HUES48 (cell line): Measurements from ENCODE around the gene ANKRD55.
"Not testable (repeated sequence)": the region's sequence is repeated elsewhere in the genome, so short reads cannot be mapped to it uniquely, and the experiment has no call there.

Experiments
- H3K27ac ChIP-seq: one replicate; pipeline ENCODE4 v1.7.0; 2013; ENCODE audit warnings: low read depth, low read length, inconsistent platforms
- H3K27me3 ChIP-seq: 2 replicates; pipeline ENCODE4 v1.6.1; 2013; ENCODE audit warnings: mild to moderate bottlenecking, low read length; ENCODE audit not compliant: control insufficient read depth, insufficient read depth
- H3K36me3 ChIP-seq: 2 replicates; pipeline ENCODE4 v1.6.1; 2013; ENCODE audit warnings: low read length; ENCODE audit not compliant: control insufficient read depth, insufficient read depth
- H3K4me1 ChIP-seq: 2 replicates; pipeline ENCODE4 v1.6.1; 2013; ENCODE audit warnings: mild to moderate bottlenecking, low read length; ENCODE audit not compliant: control insufficient read depth, insufficient read depth
- H3K4me3 ChIP-seq: 2 replicates; pipeline ENCODE4 v1.5.1; 2013; ENCODE audit warnings: mild to moderate bottlenecking, low read depth, low read length
- H3K9ac ChIP-seq: 2 replicates; pipeline ENCODE4 v1.6.1; 2013; ENCODE audit warnings: mild to moderate bottlenecking, low read depth, low read length, moderate library complexity
- H3K9me3 ChIP-seq: 2 replicates; pipeline ENCODE4 v1.6.1; 2013; ENCODE audit warnings: low read length; ENCODE audit not compliant: control insufficient read depth, insufficient read depth

ANKRD55 gene

GRCh38 chr5:56143373-56143714 is 89.8 kb downstream of the ANKRD55 start:
- no peaks in the 10 kb centered on the region for H3K36me3 ChIP-seq
- H3K27me3 ChIP-seq, result no peaks in the 10 kb centered on the region
- H3K9ac ChIP-seq, result no peak overlapping the region
- H3K4me1 ChIP-seq, result no peaks in the 10 kb centered on the region
- no peak overlapping the region for H3K4me3 ChIP-seq
- no peak overlapping the region for H3K27ac ChIP-seq
- H3K9me3 ChIP-seq, result no peaks in the 10 kb centered on the region

GRCh38 chr5:56142614-56143372 is 90.3 kb downstream of the ANKRD55 start:
- H3K36me3 ChIP-seq, result no peaks in the 10 kb centered on the region
- H3K9me3 ChIP-seq, result no peaks in the 10 kb centered on the region
- H3K4me1 ChIP-seq, result no peaks in the 10 kb centered on the region
- no peak overlapping the region for H3K27ac ChIP-seq
- H3K27me3 ChIP-seq, result no peaks in the 10 kb centered on the region
- H3K4me3 ChIP-seq, result no peak overlapping the region
- H3K9ac ChIP-seq, result no peak overlapping the region

GRCh38 chr5:56142233-56142613 is 90.9 kb downstream of the ANKRD55 start:
- Histone ChIP-seq H3K9ac (no peak overlapping the region), H3K9me3 (no peaks in the 10 kb centered on the region), H3K4me1 (no peaks in the 10 kb centered on the region), H3K4me3 (no peak overlapping the region), H3K27me3 (no peaks in the 10 kb centered on the region), H3K36me3 (no peaks in the 10 kb centered on the region), H3K27ac (no peak overlapping the region)

GRCh38 chr5:56140073-56140472 is 93.1 kb downstream of the ANKRD55 start:
- no peak overlapping the region for H3K27ac ChIP-seq
- no peaks in the 10 kb centered on the region for H3K4me1 ChIP-seq
- H3K4me3 ChIP-seq, result no peak overlapping the region
- H3K36me3 ChIP-seq, result no peaks in the 10 kb centered on the region
- H3K9me3 ChIP-seq, result no peaks in the 10 kb centered on the region
- H3K9ac ChIP-seq, result no peak overlapping the region
- no peaks in the 10 kb centered on the region for H3K27me3 ChIP-seq

GRCh38 chr5:56130664-56131063 is 102.5 kb downstream of the ANKRD55 start:
- H3K9me3 ChIP-seq, result no peaks in the 10 kb centered on the region
- H3K9ac ChIP-seq, result no peak overlapping the region
- H3K36me3 ChIP-seq, result no peaks in the 10 kb centered on the region
- H3K27me3 ChIP-seq, result no peaks in the 10 kb centered on the region
- no peaks in the 10 kb centered on the region for H3K4me1 ChIP-seq
- H3K27ac ChIP-seq, result no peak overlapping the region
- H3K4me3 ChIP-seq, result no peak overlapping the region

GRCh38 chr5:56129288-56129687 is 103.8 kb downstream of the ANKRD55 start:
- H3K9ac ChIP-seq, result no peak overlapping the region
- no peak overlapping the region for H3K4me3 ChIP-seq
- H3K27me3 ChIP-seq, result no peaks in the 10 kb centered on the region
- H3K4me1 ChIP-seq, result no peaks in the 10 kb centered on the region
- no peaks in the 10 kb centered on the region for H3K9me3 ChIP-seq
- H3K27ac ChIP-seq, result no peak overlapping the region
- no peaks in the 10 kb centered on the region for H3K36me3 ChIP-seq

- Histone ChIP-seq H3K36me3 (no peaks in the 10 kb centered on the region), H3K9ac (no peak overlapping the region), H3K27me3 (no peaks in the 10 kb centered on the region), H3K27ac (no peak overlapping the region), H3K4me1 (no peaks in the 10 kb centered on the region), H3K9me3 (no peaks in the 10 kb centered on the region), H3K4me3 (no peak overlapping the region)
These were observed 105.0 kb downstream of the ANKRD55 start for GRCh38 chr5:56128113-56128512.

GRCh38 chr5:56126487-56127179 is 106.5 kb downstream of the ANKRD55 start:
- Histone ChIP-seq H3K27ac (no peak overlapping the region), H3K27me3 (no peaks in the 10 kb centered on the region), H3K36me3 (no peaks in the 10 kb centered on the region), H3K9ac (no peak overlapping the region), H3K9me3 (no peaks in the 10 kb centered on the region), H3K4me1 (no peaks in the 10 kb centered on the region), H3K4me3 (no peak overlapping the region)

- H3K4me3 ChIP-seq, result no peak overlapping the region
- H3K27ac ChIP-seq, result peak overlapping the region; percentile 73
- no peaks in the 10 kb centered on the region for H3K36me3 ChIP-seq
- no peaks in the 10 kb centered on the region for H3K9me3 ChIP-seq
- no peaks in the 10 kb centered on the region for H3K27me3 ChIP-seq
- H3K4me1 ChIP-seq, result no peaks in the 10 kb centered on the region
- no peak overlapping the region for H3K9ac ChIP-seq
These were observed 109.4 kb downstream of the ANKRD55 start for GRCh38 chr5:56123531-56124243.

- not testable (repeated sequence) for H3K4me3 ChIP-seq, H3K36me3 ChIP-seq, H3K27me3 ChIP-seq, H3K4me1 ChIP-seq, H3K27ac ChIP-seq, H3K9me3 ChIP-seq, H3K9ac ChIP-seq
These were observed 110.7 kb downstream of the ANKRD55 start for GRCh38 chr5:56122360-56122985.

GRCh38 chr5:56119050-56119449 is 114.1 kb downstream of the ANKRD55 start:
- Histone ChIP-seq H3K36me3 (no peaks in the 10 kb centered on the region), H3K4me1 (no peaks in the 10 kb centered on the region), H3K4me3 (no peak overlapping the region), H3K9me3 (no peaks in the 10 kb centered on the region), H3K9ac (no peak overlapping the region), H3K27ac (no peak overlapping the region), H3K27me3 (no peaks in the 10 kb centered on the region)
